Stimulated activated CD8-positive, alpha-beta memory T cell treated with anti-CD3 and anti-CD28 coated beads, Interleukin-12 subunit alpha, Interleukin-12 subunit beta, amount 100 ng/mL, for 4 hours (primary cell): ENCODE data around the gene CYB561D2.
A peak's percentile ranks its signal among the peaks of the same experiment; 100 is the strongest.
"Not testable (repeated sequence)": the region's sequence is repeated elsewhere in the genome, so short reads cannot be mapped to it uniquely, and the experiment has no call there.

Experiments used
- DNase-seq: peaks from one replicate; pipeline ENCODE4 v3.0.0-alpha.2; 2020; ENCODE audit warnings: low read depth

CYB561D2 gene

GRCh38 chr3:50350527-50351322 is at the start of gene CYB561D2, which contains the start of gene NPRL2:
CYB561D2 (plus strand) TSS chr3:50350862; CDS start chr3:50351434, 572 bp downstream.
NPRL2 (minus strand) TSS chr3:50350775; CDS start chr3:50350652, 123 bp downstream.
- DNase-seq = peak; percentile 100

GRCh38 chr3:50302095-50303012 is 48.3 kb upstream of the CYB561D2 start:
- DNase-seq = no peak

DNA sequence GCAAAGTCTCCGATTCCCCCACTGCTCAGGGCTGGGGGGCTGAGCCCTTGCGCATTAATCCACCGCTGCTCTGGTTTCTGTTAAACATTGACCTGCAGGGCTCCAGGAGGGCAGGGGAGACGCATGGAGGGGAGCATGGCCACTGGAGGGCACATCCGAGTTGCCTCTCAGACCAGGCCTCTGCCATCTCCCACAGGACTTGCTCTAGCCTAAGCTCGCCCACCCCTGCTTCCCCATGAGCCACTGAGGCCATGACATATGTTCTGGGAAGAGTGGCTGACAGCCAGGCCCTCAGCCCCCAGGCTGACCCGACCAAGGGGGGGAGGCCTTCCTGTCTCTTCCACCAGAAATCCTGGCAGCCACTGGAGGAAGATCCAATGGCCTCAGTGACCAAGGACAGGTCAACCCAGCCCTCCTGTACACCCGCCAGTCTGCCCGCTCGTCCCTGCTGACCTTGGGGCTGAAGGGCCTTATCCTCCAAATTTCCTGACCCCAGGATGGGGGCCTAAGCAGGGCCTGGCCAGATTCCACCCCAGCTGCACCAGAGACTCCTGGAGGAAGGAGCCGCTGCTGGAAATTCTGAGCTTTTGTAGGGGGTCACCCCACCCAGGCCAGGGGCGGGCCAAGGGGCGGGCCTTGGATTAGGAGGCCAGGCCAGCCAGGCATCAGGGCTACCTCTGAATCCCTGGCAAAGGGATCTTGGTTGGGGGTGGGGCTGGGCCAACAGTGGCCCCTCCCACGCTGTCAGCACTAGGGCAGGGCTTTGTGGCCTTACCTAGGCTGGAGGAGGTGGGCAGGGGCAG is 47.4 kb upstream of the CYB561D2 start, which contains the start of gene HYAL1:
Gene HYAL1, minus strand, starts transcription at position 562 of the 803 bp plus-strand sequence. CDS start 618 bp downstream, outside the sequence.
- no peak for DNase-seq

- no peak for DNase-seq
Measured at GRCh38 chr3:50304601-50305000, 46.1 kb upstream of the CYB561D2 start.

DNA sequence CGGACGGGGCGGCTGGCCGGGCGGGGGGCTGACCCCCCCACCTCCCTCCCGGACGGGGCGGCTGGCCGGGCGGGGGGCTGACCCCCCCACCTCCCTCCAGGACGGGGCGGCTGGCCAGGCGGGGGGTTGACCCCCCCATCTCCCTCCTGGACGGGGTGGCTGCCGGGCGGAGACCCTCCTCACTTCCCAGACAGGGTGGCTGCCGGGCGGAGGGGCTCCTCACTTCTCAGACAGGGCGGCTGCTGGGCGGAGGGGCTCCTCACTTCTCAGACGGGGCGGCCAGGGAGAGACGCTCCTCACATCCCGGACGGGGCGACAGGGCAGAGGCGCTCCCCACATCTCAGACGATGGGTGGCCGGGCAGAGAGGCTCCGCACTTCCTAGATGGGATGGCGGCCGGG is 38.6 kb upstream of the CYB561D2 start:
- not testable (repeated sequence) for DNase-seq

DNA sequence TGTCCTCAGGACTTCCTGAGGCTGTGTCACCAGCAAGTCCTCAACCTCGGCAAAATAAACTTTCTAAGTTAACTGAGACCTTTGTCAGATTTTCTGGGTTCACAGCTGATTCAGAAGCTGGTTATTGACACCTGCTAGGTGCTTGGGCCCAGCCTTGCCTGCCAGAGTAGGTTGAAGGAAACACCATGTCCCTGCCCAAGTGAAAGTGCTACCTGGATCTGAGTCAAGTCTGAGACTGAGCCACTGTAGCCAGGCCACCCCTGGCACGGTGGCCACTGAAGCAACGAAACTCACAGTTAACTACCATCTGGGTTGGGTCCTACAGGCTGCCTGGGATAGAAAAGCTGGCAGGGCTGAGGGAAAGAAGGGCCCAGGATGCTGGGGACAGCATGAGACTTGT is 36.3 kb upstream of the CYB561D2 start:
- no peak for DNase-seq

DNA sequence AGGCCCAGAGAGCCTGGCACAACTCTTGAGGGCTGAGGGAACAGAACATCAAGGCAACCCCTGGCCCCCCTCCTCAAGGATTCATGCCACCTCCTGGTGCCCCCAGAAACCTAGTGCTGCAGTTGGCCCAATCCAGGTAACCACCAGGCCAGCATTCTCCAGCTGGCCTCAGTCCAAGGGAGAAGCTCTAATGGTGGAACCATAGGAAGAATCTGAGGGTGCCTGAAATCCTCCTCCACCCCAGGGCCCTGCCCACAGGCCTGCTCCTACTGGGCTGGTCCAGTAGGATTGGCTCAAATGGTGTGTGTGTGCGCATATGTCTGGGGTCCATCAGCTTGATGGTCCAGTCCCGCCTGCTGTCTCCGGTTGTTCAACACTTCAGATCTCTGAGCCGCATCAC is 35.8 kb upstream of the CYB561D2 start:
- DNase-seq = no peak

GRCh38 chr3:50316657-50317242 is 33.9 kb upstream of the CYB561D2 start:
- peak; percentile 63 for DNase-seq

DNA sequence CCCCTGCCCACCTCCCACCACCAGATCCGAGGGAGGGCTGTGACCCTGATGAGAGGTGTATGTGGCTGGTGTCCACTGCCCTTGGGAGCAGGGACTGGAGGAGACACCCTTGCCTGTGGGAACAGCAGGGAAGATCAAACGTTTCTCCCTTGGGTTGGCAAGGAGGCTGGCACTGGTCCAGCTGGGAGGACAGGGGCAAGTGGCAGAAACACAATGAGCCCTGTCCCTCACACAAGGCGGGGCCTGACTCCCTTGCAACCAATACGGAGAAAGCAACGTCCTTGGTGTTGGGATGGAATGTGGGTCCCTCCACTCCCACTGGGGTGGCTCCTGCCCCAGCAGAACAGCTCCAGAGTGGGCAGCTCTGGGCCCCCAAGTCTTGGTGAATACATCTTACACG is 33.4 kb upstream of the CYB561D2 start:
- DNase-seq = no peak

- DNase-seq = no peak
Measured at GRCh38 chr3:50318163-50318562, 32.5 kb upstream of the CYB561D2 start.

DNA sequence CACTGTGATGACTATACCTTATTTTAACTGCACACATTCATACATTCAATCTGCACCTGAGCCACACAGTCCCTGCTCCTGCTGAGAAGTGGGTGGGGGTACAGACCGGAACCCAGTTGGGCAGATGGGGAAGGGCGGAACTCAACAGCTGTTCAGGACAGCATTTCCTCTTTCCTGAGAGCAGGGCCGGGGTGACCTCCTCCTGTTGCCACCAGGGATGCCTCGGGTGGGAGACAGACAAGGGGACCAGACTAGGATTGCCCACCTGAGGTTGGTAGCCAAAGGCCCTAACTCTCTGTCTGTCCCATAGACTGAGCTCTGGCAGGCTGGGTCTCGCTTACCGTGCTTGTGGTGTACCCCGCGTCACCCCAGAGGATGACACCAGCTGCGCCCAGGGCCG is 32.0 kb upstream of the CYB561D2 start:
- no peak for DNase-seq

- no peak for DNase-seq
Measured at GRCh38 chr3:50319181-50319893, 31.3 kb upstream of the CYB561D2 start.

GRCh38 chr3:50319894-50320625 is 30.6 kb upstream of the CYB561D2 start:
- DNase-seq = no peak

GRCh38 chr3:50320853-50321335 is 29.8 kb upstream of the CYB561D2 start:
- no peak for DNase-seq

- DNase-seq = peak; percentile 74
Measured at GRCh38 chr3:50321336-50322114, 29.1 kb upstream of the CYB561D2 start.

GRCh38 chr3:50322115-50322385 is 28.6 kb upstream of the CYB561D2 start:
- no peak for DNase-seq

DNA sequence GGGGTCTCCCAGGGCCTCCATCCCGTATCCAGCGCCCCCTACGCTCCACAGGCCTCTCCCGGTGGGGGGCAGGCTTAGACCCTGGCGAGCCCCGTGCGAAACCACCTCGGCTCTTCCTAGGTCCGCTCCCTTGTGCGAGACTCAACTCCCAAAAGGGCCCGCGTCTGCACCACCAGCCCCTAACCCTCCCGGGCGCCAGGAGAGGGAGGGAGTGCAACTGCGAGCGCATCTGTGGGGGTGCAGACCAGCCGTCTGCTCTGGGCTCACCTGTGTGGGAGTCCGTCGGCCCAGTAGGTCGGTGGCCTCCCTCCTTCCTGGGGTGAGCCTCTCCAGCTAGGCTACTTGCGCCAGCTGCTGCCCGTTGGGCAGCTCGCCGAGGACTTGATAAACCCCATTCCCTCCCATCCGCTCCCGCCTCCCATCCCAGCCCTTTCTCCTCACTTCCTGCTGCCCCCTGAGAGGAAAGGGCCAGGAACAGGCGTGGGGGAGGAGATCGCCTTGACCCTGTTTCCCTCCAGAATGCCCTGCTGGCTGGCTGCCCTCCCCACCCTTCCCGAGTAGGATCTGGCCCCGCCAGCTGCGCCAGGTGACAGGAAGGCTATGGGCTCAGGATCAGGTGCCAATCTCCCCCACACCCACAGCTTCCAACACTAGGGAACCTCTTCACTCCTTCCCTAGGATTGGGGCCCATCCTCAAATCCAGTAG is 28.1 kb upstream of the CYB561D2 start, which contains the start of gene HYAL2:
Gene HYAL2, minus strand, starts transcription at position 360 of the 706 bp plus-strand sequence. CDS start 2,256 bp downstream, outside the sequence.
- no peak for DNase-seq

DNA sequence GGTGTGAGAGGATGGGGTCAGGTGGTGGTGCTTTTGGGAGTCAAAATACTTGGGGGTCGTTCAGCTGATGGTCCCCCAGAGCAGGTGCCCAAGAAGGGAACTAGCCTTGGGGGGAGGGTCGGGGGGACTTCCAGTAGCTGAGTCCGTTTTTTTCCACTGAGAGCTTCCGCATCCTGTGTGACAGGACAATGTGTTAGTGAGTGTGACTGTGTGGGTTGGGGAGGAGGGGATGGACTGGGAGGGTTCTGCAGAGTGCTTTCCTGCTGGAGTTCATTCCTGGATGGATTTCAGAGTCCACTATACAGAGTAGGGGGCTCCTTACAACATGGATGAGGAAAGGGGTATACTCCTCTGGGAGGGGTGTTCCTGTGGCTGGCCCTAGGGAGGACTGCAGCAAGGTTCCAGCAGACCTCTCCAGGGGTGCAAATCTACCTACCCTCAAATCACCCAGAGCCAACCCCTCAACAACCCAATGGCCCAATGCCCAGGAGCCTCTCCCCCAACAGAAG is 27.5 kb upstream of the CYB561D2 start:
- DNase-seq = no peak
